Sigmoid colon (tissue), 7 donors: ENCODE results near the gene NKX6-2. TPM values are rescaled to one million over a fixed set of nuclear protein-coding genes. Genes with fewer than 3 reads are reported as not detected.
A peak's percentile ranks its signal among the peaks of the same experiment; 100 is the strongest.

Experiments used
- DNase-seq: peaks from one replicate; pipeline ENCODE4 v3.0.0-alpha.2; 2019
- H3K27ac ChIP-seq, 4 donors: fragments of 200-600 bp; sonication (generic); one replicate each; pipeline ENCODE4 v1.5.1; 2016 to 2019; ENCODE audit warnings: mild to moderate bottlenecking in 1 of 4
- H3K27me3 ChIP-seq, 3 donors: fragments of 200-600 bp; sonication (generic); one replicate each; pipeline ENCODE4 v1.5.1; 2019; ENCODE audit warnings: mild to moderate bottlenecking in 1 of 3
- H3K36me3 ChIP-seq, 4 donors: fragments of 200-600 bp; sonication (generic); one replicate each; pipeline ENCODE4 v1.5.1; 2016 to 2019
- H3K4me1 ChIP-seq, 4 donors: fragments of 200-600 bp; sonication (generic); one replicate each; pipeline ENCODE4 v1.5.1; 2017 to 2019
- H3K4me3 ChIP-seq, 4 donors: fragments of 200-600 bp; sonication (generic); one replicate each; pipeline ENCODE4 v1.5.1; 2017 to 2019; ENCODE audit warnings: mild to moderate bottlenecking in 2 of 4, moderate library complexity in 1 of 4
- H3K9me3 ChIP-seq, 4 donors: fragments of 200-600 bp in 3 of 4; sonication (generic) in 3 of 4; one replicate each; pipeline versions ENCODE4 v1.5.1 to v1.6.1; 2013 to 2019
- CTCF ChIP-seq, 4 experiments: fragments of 450-650 bp in 3 of 4; fragments of 200-600 bp in 1 of 4; IDR thresholded peaks; one replicate each; pipeline ENCODE4 v1.5.1; 2016 to 2019; ENCODE audit warnings: antibody characterized with exemption in 4 of 4, mild to moderate bottlenecking in 3 of 4, moderate library complexity in 2 of 4
- EP300 ChIP-seq, 4 donors: sonication (generic); formaldehyde crosslinking; IDR thresholded peaks; one replicate each; pipeline ENCODE4 v1.6.1; 2017; ENCODE audit warnings: antibody characterized with exemption in 4 of 4
- POLR2A ChIP-seq, 2 donors: fragments of 450-650 bp; IDR thresholded peaks; one replicate each; pipeline ENCODE4 v1.6.1; 2016; ENCODE audit warnings: antibody characterized with exemption in 2 of 2, mild to moderate bottlenecking in 2 of 2, moderate library complexity in 2 of 2
- POLR2AphosphoS5 ChIP-seq, 4 donors: sonication (generic); formaldehyde crosslinking; IDR thresholded peaks; one replicate each; pipeline ENCODE4 v1.6.1; 2017; ENCODE audit warnings: antibody characterized with exemption in 4 of 4
- WGBS, 2 donors: extraction: QIAGEN DNeasy Blood & Tissue Kit; methylation state at CpG; one replicate each; pipeline ENCODE4 v1.1.7; 2013; 5-methylcytosine and 5-hydroxymethylcytosine counted together
- intact Hi-C: fragments of 100-400 bp; cut with DNase I; formaldehyde crosslinking; loops from one replicate; pipeline ENCODE4 v1.15.1; 2023
- polyA plus RNA-seq, 3 donors: library from polyadenylated mRNA; stranded (reverse); fragments of 200-250 nt; gene quantifications; one replicate each; pipeline ENCODE4 v1.2.3, GENCODE V29; 2013
- total RNA-seq, 4 donors: library from RNA; depleted of rRNA; stranded (reverse); fragments of >200 nt; gene quantifications; one replicate each; pipeline ENCODE4 v1.1.0, GENCODE V29; 2016
- donor health status: healthy with polysubstance abuse.
- donor health status: Bipolar disorder and iron deficiency.
- donor health status: healthy.

NKX6-2 gene
- total and polyA plus RNA-seq, 7 donors = 0.01 to 0.60 TPM; not detected in 5

GRCh38 chr10:132815168-132815857 lies 29.4 kb upstream of the NKX6-2 start:
- intact Hi-C loops = no loop called here
- Histone ChIP-seq H3K27me3 (peaks cover 0 to 37% (median 33%) of the 10 kb centered on the region in 3 donors), H3K9me3 (peaks cover 0 to 3% (median 0%) of the 10 kb centered on the region in 4 donors), H3K4me3 (no peak overlapping the region), H3K4me1 (no peaks in the 10 kb centered on the region), H3K36me3 (no peaks in the 10 kb centered on the region), H3K27ac (no peak overlapping the region)
- 78 to 85% methylated on average over 18 of the region's 18 CpGs for WGBS, 2 donors
- DNase-seq = no peak
- TF ChIP-seq POLR2A (IDR thresholded peaks at IDR 0.05) = no peak

- Histone ChIP-seq H3K4me3 (no peak overlapping the region), H3K4me1 (no peaks in the 10 kb centered on the region), H3K9me3 (peaks cover 0 to 1% (median 0%) of the 10 kb centered on the region in 4 donors), H3K36me3 (no peaks in the 10 kb centered on the region), H3K27me3 (peaks cover 0 to 37% (median 31%) of the 10 kb centered on the region in 3 donors), H3K27ac (no peak overlapping the region)
- no peak for DNase-seq
- intact Hi-C loops = no loop called here
- TF ChIP-seq CTCF (IDR thresholded peaks at IDR 0.05) (no peak), POLR2AphosphoS5 (IDR thresholded peaks at IDR 0.05) (no peak), POLR2A (IDR thresholded peaks at IDR 0.05) (no peak), EP300 (IDR thresholded peaks at IDR 0.05) (no peak)
- WGBS, 2 donors = 84% methylated on average over 16 of the region's 16 CpGs
These were observed 28.5 kb upstream of the NKX6-2 start for GRCh38 chr10:132814469-132814856.

- Histone ChIP-seq H3K4me3 (no peak overlapping the region), H3K36me3 (no peaks in the 10 kb centered on the region), H3K27me3 (peaks cover 0 to 37% (median 27%) of the 10 kb centered on the region in 3 donors), H3K9me3 (no peaks in the 10 kb centered on the region), H3K4me1 (no peaks in the 10 kb centered on the region), H3K27ac (no peak overlapping the region)
- no peak for TF ChIP-seq CTCF (IDR thresholded peaks at IDR 0.05)
- no peak for TF ChIP-seq POLR2A (IDR thresholded peaks at IDR 0.05)
- TF ChIP-seq POLR2AphosphoS5 (IDR thresholded peaks at IDR 0.05) = no peak
- TF ChIP-seq EP300 (IDR thresholded peaks at IDR 0.05) = no peak
- WGBS, 2 donors = 71 to 77% methylated on average over 25 of the region's 28 CpGs
- peak; percentile 58 for DNase-seq
- intact Hi-C loops = no loop called here
These were observed 27.9 kb upstream of the NKX6-2 start for GRCh38 chr10:132813560-132814468.

- 85 to 89% methylated on average over 10 of the region's 10 CpGs for WGBS, 2 donors
These were observed 27.1 kb upstream of the NKX6-2 start for GRCh38 chr10:132813001-132813401.

More at GRCh38 chr10:132813001-132813401, 27.1 kb upstream of the NKX6-2 start:
- Histone ChIP-seq H3K9me3 (no peaks in the 10 kb centered on the region), H3K27ac (no peak overlapping the region), H3K27me3 (peaks cover 0 to 37% (median 27%) of the 10 kb centered on the region in 3 donors), H3K4me3 (no peak overlapping the region), H3K36me3 (no peaks in the 10 kb centered on the region), H3K4me1 (no peaks in the 10 kb centered on the region)
- intact Hi-C loops = no loop called here
- TF ChIP-seq CTCF (IDR thresholded peaks at IDR 0.05) = no peak
- no peak for TF ChIP-seq EP300 (IDR thresholded peaks at IDR 0.05)
- no peak for DNase-seq
